ENCODE measurements around the gene LPGAT1.

The LPGAT1 gene

GRCh38 chr1:211704543-211704942, 126.0 kb downstream of the LPGAT1 start:
- TF ChIP-seq CTCF (IDR thresholded peaks at IDR 0.05; ENCODE audit: control insufficient read depth, insufficient read depth, low read depth, low read length, missing control alignments) = no peak
- no peak for DNase-seq (ENCODE audit: low read depth)
- no peak overlapping the region for H3K4me3 ChIP-seq (ENCODE audit: control insufficient read depth, low read depth, low read length)

DNA sequence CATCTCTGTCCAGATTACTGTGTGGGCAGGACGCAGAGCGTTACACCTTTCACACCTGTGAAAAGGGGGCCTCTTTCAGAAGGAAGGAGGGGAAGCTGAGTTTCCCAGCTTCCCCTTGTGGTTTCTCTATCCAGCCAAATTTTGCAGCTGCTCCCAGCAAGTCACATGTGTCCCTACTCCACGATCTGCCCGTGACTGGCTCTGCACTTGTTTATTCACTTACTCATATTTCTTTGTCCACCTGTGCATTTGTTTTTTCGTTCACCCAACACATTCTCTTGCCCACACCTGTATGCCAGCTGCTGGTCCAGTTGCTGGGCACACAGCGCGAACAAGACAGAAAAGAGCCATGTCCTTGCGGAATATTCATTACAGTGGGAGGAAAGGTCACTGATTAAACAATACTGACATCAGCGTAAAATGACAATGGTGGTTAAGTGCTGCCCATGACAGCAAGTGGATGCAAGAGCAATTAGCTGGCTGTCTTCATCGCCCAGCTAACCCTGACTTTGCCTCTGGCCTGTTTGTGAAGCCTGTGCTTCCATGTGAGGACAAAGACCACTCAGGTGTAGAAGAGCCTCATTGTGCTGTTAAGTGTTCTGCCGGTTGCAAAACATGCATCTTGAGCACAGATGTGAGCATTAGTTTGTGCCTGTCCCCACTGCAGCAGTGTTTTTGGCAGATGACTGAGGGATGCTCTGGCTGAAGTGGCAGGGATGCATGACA, 126.6 kb downstream of the LPGAT1 start:
- DNase-seq (ENCODE audit: low read depth) = no peak
- no peak overlapping the region for H3K4me3 ChIP-seq (ENCODE audit: control insufficient read depth, low read depth, low read length)
- no peak for TF ChIP-seq CTCF (IDR thresholded peaks at IDR 0.05; ENCODE audit: control insufficient read depth, insufficient read depth, low read depth, low read length, missing control alignments)

- DNase-seq (ENCODE audit: low read depth) = no peak
- no peak for TF ChIP-seq CTCF (IDR thresholded peaks at IDR 0.05; ENCODE audit: control insufficient read depth, insufficient read depth, low read depth, low read length, missing control alignments)
- H3K4me3 ChIP-seq (ENCODE audit: control insufficient read depth, low read depth, low read length) = no peak overlapping the region
Observed at GRCh38 chr1:211701733-211702132, 128.8 kb downstream of the LPGAT1 start.

DNA sequence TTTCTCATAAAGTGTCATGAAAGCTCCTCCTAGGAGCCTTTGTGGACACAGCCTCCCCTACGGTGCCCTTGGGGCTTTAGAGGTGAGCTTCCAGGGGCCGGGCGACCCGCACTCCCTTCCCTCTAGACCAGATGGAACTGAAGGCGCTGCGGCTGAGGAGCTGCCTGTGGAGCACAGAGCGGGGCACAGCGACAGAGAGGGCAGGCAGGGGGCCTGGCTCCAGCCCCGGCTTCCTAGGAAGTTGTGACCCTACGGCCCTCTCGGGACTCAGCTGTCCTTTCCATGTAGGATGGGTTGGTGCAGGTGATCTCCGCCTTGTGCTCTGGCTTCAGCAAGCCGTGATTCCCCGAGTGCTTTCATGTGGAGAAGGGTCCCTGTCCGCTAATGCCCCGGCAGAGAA, 131.5 kb downstream of the LPGAT1 start:
- H3K4me3 ChIP-seq (ENCODE audit: control insufficient read depth, low read depth, low read length) = no peak overlapping the region
- no peak for TF ChIP-seq CTCF (IDR thresholded peaks at IDR 0.05; ENCODE audit: control insufficient read depth, insufficient read depth, low read depth, low read length, missing control alignments)
- no peak for DNase-seq (ENCODE audit: low read depth)

DNA sequence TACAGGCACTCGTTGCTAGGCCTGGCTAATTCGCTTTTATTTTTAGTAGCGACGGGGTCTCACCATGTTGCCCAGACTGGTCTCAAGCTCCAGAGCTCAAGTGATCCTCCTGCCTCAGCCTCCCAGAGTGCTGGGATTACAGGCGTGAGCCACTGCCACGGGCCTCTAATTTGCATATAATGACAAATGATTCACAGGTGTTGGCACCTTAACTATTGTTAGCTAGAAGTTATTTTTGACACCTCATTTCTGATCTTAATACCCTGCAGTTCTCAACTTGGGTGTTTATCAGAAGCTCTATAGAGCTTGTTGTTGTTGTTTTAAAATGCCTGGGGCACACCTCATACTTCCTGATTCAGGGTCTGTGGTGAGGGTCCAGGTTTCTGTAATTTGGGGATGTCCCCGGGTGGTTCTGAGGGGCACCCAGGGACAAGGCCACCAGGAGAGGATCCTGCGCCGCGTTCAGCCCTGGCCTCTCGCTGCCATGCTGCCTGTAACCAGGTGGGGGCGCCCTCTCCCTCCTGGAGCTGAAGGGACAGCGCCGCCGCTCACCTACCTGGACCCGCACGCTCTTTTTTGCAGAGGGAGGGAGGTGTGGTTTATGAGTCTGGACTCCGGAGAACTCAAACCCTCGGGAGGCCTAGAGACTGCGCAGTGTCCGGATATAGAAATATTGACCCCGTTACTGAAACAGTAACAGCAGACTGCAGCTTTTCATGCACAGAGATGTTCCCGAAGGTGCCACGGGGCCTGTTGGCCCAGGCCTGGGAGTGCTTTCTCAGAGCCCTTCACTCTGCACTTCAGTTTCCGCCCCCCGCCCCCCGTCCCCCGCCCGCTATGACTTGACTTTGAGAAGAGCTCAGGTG, 132.2 kb downstream of the LPGAT1 start:
- DNase-seq (ENCODE audit: low read depth) = no peak
- peak; percentile 100 for TF ChIP-seq CTCF (IDR thresholded peaks at IDR 0.05; ENCODE audit: control insufficient read depth, insufficient read depth, low read depth, low read length, missing control alignments)
- H3K4me3 ChIP-seq (ENCODE audit: control insufficient read depth, low read depth, low read length) = no peak overlapping the region

- no peak overlapping the region for H3K4me3 ChIP-seq (ENCODE audit: control insufficient read depth, low read depth, low read length)
- DNase-seq (ENCODE audit: low read depth) = no peak
- TF ChIP-seq CTCF (IDR thresholded peaks at IDR 0.05; ENCODE audit: control insufficient read depth, insufficient read depth, low read depth, low read length, missing control alignments) = no peak
Observed at GRCh38 chr1:211697356-211697755, 133.2 kb downstream of the LPGAT1 start.
